Stimulated activated CD4-positive, alpha-beta T cell treated with anti-CD3 and anti-CD28 coated beads, Interleukin-4, amount 100 ng/mL, for 1 hour (primary cell): Measurements from ENCODE around the gene BHMT.
A peak's percentile ranks its signal among the peaks of the same experiment; 100 is the strongest.
"Not testable (repeated sequence)": the region's sequence is repeated elsewhere in the genome, so short reads cannot be mapped to it uniquely, and the experiment has no call there.

ENCODE experiments used
- DNase-seq: peaks from one replicate; pipeline ENCODE4 v3.0.0-alpha.2; 2020

The BHMT gene

GRCh38 chr5:79112703-79113058 lies 1.1 kb downstream of the BHMT start:
- no peak for DNase-seq

- no peak for DNase-seq
Measured at GRCh38 chr5:79119486-79119885, 7.9 kb downstream of the BHMT start.

GRCh38 chr5:79120221-79120620 lies 8.6 kb downstream of the BHMT start:
- no peak for DNase-seq

GRCh38 chr5:79122973-79123372 lies 11.4 kb downstream of the BHMT start:
- DNase-seq = no peak

- no peak for DNase-seq
Measured at GRCh38 chr5:79124607-79125006, 13.0 kb downstream of the BHMT start.

GRCh38 chr5:79130781-79131180 lies 19.2 kb downstream of the BHMT start:
- no peak for DNase-seq

- no peak for DNase-seq
Measured at GRCh38 chr5:79133121-79133656, 21.6 kb downstream of the BHMT start.

- DNase-seq = peak; percentile 66
Measured at GRCh38 chr5:79133657-79134451, 22.2 kb downstream of the BHMT start.

GRCh38 chr5:79135790-79136553 lies 24.4 kb downstream of the BHMT start:
- no peak for DNase-seq

- DNase-seq = no peak
Measured at GRCh38 chr5:79136618-79137017, 25.0 kb downstream of the BHMT start.

GRCh38 chr5:79140553-79140952 lies 28.9 kb downstream of the BHMT start:
- DNase-seq = no peak

GRCh38 chr5:79143684-79144379 lies 32.2 kb downstream of the BHMT start:
- no peak for DNase-seq

- no peak for DNase-seq
Measured at GRCh38 chr5:79147076-79147475, 35.5 kb downstream of the BHMT start.

GRCh38 chr5:79149433-79149832 lies 37.8 kb downstream of the BHMT start:
- no peak for DNase-seq

GRCh38 chr5:79151942-79152671 lies 40.5 kb downstream of the BHMT start:
- DNase-seq = no peak

GRCh38 chr5:79157305-79157704 lies 45.7 kb downstream of the BHMT start:
- no peak for DNase-seq

- DNase-seq = not testable (repeated sequence)
Measured at GRCh38 chr5:79161647-79162046, 50.0 kb downstream of the BHMT start.

- no peak for DNase-seq
Measured at GRCh38 chr5:79168031-79168430, 56.4 kb downstream of the BHMT start.

- DNase-seq = no peak
Measured at GRCh38 chr5:79170661-79171060, 59.1 kb downstream of the BHMT start.

- no peak for DNase-seq
Measured at GRCh38 chr5:79171635-79172245, 60.1 kb downstream of the BHMT start.

- DNase-seq = no peak
Measured at GRCh38 chr5:79172269-79172668, 60.7 kb downstream of the BHMT start.

- DNase-seq = no peak
Measured at GRCh38 chr5:79173626-79174025, 62.0 kb downstream of the BHMT start.
